HepG2 (cell line): Measurements from ENCODE around the gene NOVA2. TPM values are rescaled to one million over a fixed set of nuclear protein-coding genes. Genes with fewer than 3 reads are reported as not detected.

Source experiments
- AHDC1 ChIP-seq: sonication (generic); formaldehyde crosslinking; IDR thresholded peaks from 2 replicates; pipeline ENCODE4 v1.5.1; 2020; ENCODE audit warnings: mild to moderate bottlenecking, missing genetic modification reagents, borderline replicate concordance
- EZH2 ChIP-seq: conservative IDR thresholded peaks from 2 replicates; pipeline ENCODE4 v1.6.1; 2012; ENCODE audit warnings: mild to moderate bottlenecking, low read depth, low read length, moderate library complexity
- GZF1 ChIP-seq: sonication (generic); formaldehyde crosslinking; IDR thresholded peaks from 2 replicates; pipeline ENCODE4 v1.5.1; 2020; ENCODE audit warnings: mild to moderate bottlenecking, missing genetic modification reagents
- PPARG ChIP-seq: conservative IDR thresholded peaks from 2 replicates; pipeline ENCODE4 v1.6.1; 2016; ENCODE audit warnings: missing biosample characterization, missing genetic modification reagents
- PTBP1 ChIP-seq: fragments of 200-400 bp; formaldehyde crosslinking; IDR thresholded peaks from 2 replicates; pipeline ENCODE4 v1.6.1; 2018; ENCODE audit warnings: low read length, low read depth; ENCODE audit not compliant: poor library complexity, severe bottlenecking
- TOPORS ChIP-seq: sonication (generic); formaldehyde crosslinking; IDR thresholded peaks from 2 replicates; pipeline ENCODE4 v1.8.0; 2023; ENCODE audit warnings: mild to moderate bottlenecking, missing genetic modification reagents
- ZBTB3 ChIP-seq: sonication (generic); formaldehyde crosslinking; IDR thresholded peaks from 2 replicates; pipeline ENCODE4 v1.4.0; 2020; ENCODE audit warnings: low read depth, mild to moderate bottlenecking, moderate library complexity, missing genetic modification reagents, borderline replicate concordance
- ZNF556 ChIP-seq: sonication (generic); formaldehyde crosslinking; IDR thresholded peaks from 2 replicates; pipeline ENCODE4 v1.4.0; 2020; ENCODE audit warnings: mild to moderate bottlenecking, missing genetic modification reagents, borderline replicate concordance
- ZNF616 ChIP-seq: sonication (generic); formaldehyde crosslinking; IDR thresholded peaks from 2 replicates; pipeline ENCODE4 v1.5.0; 2020; ENCODE audit warnings: low read depth, mild to moderate bottlenecking, missing genetic modification reagents
- ZSCAN30 ChIP-seq: sonication (generic); formaldehyde crosslinking; IDR thresholded peaks from 2 replicates; pipeline ENCODE4 v1.5.0; 2020; ENCODE audit warnings: mild to moderate bottlenecking, missing genetic modification reagents
- polyA plus RNA-seq, 8 experiments: library from polyadenylated mRNA; depleted of rRNA in 3 of 8; stranded (reverse) in 7 of 8; unstranded in 1 of 8; fragments of >200 nt; fragmentation: Illumina TruSeq in 4 of 8; extraction: Trizol in 4 of 8; gene quantifications; 2 replicates each; pipeline versions ENCODE4 v1.2.1 to v1.2.3, GENCODE V29; 2011 to 2016; ENCODE audit warnings: low read depth in 4 of 8, missing spikeins in 1 of 8, mixed read lengths in 1 of 8; ENCODE audit not compliant: insufficient read depth in 1 of 8
- total RNA-seq, 5 experiments: library from RNA; depleted of rRNA; stranded (reverse); fragments of >200 nt; fragmentation: Illumina TruSeq; extraction: Trizol; gene quantifications; 2 replicates each; pipeline ENCODE4 v1.2.3, GENCODE V29; 2016; ENCODE audit warnings: low read depth in 1 of 5
- TF ChIP-seq, protein P1 (sequence below), 2 experiments: sonication (generic) in 1 of 2; formaldehyde crosslinking in 1 of 2; IDR thresholded peaks; 2 replicates each; pipeline versions ENCODE4 v1.6.1 to v1.9.0; 2014 to 2022; ENCODE audit warnings: antibody characterized with exemption in 1 of 2, borderline replicate concordance in 1 of 2, inconsistent platforms in 1 of 2, low read depth in 1 of 2, missing genetic modification reagents in 1 of 2
- TF ChIP-seq, protein P2 (sequence below): sonication (generic); formaldehyde crosslinking; IDR thresholded peaks from 2 replicates; pipeline ENCODE4 v1.4.0; 2020; ENCODE audit warnings: missing genetic modification reagents

Gene NOVA2
- total and polyA plus RNA-seq, 2 of the 13 experiments (the other 11 are each of a cell fraction or from before 2014, with no cell fraction given), result not detected

DNA sequence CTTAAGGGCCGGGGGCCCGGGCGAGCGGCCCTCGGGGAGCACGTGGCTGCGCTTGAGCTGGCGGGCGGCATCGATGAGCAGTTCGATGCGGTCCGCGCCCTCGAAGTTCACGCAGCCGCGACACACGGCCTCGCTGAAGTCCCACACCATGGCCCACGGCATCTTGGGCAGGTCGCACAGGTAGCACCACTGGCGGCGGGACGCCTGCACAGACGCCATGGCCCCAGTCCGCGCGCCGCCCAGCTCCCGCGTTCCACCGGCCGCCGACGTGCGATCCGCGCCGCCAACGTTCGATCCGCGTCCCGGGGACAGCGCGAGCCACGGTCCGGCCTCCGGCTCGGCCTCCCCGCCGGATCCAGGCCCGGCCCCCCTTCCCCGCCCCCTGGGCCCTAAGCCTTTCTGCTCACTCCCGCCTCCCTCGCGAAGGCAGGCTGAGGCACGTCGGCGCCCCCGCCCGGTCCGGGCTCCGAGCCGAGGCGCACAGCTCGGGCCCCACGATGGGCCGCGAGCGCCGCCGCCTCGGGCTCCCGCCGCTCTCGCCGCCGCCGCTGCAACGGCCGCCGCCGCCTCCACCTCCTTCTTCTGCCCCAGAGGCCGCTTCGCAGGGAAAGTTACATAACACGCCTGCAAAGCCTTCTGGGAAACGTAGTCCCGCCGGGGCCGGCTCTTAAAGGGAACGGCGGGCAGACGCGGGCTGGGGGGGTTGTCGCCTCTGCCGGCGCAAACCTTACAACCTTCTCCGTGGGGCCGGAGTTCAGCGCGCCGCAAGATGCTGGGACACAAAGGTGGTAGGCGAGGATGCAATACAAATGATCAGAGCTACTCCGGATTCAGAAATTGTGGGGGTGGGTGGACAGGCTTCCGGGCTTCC, 87.9 kb downstream of the NOVA2 start, which contains the start of gene IRF2BP1 (continued):
- TF ChIP-seq ZNF556 (no peak), EZH2 (no peak), ZNF616 (CRISPR knock-in tag) (peak; percentile 75; the same call in 1 of the 2 replicates), TOPORS (CRISPR knock-in tag) (peak; percentile 10; the same call in 1 of the 2 replicates), AHDC1 (CRISPR knock-in tag) (no peak), ZSCAN30 (CRISPR knock-in tag) (no peak), PPARG (no peak), ZBTB3 (CRISPR knock-in tag) (no peak), PTBP1 (no peak), GZF1 (CRISPR knock-in tag) (no peak)
- TF ChIP-seq, protein P1, sequence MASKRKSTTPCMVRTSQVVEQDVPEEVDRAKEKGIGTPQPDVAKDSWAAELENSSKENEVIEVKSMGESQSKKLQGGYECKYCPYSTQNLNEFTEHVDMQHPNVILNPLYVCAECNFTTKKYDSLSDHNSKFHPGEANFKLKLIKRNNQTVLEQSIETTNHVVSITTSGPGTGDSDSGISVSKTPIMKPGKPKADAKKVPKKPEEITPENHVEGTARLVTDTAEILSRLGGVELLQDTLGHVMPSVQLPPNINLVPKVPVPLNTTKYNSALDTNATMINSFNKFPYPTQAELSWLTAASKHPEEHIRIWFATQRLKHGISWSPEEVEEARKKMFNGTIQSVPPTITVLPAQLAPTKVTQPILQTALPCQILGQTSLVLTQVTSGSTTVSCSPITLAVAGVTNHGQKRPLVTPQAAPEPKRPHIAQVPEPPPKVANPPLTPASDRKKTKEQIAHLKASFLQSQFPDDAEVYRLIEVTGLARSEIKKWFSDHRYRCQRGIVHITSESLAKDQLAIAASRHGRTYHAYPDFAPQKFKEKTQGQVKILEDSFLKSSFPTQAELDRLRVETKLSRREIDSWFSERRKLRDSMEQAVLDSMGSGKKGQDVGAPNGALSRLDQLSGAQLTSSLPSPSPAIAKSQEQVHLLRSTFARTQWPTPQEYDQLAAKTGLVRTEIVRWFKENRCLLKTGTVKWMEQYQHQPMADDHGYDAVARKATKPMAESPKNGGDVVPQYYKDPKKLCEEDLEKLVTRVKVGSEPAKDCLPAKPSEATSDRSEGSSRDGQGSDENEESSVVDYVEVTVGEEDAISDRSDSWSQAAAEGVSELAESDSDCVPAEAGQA (IDR thresholded peaks at IDR 0.05; ENCODE audit: low read depth), result no peak
- TF ChIP-seq, protein P1 (CRISPR knock-in tag; IDR thresholded peaks at IDR 0.05; ENCODE audit: borderline replicate concordance), result no peak
- TF ChIP-seq, protein P2, sequence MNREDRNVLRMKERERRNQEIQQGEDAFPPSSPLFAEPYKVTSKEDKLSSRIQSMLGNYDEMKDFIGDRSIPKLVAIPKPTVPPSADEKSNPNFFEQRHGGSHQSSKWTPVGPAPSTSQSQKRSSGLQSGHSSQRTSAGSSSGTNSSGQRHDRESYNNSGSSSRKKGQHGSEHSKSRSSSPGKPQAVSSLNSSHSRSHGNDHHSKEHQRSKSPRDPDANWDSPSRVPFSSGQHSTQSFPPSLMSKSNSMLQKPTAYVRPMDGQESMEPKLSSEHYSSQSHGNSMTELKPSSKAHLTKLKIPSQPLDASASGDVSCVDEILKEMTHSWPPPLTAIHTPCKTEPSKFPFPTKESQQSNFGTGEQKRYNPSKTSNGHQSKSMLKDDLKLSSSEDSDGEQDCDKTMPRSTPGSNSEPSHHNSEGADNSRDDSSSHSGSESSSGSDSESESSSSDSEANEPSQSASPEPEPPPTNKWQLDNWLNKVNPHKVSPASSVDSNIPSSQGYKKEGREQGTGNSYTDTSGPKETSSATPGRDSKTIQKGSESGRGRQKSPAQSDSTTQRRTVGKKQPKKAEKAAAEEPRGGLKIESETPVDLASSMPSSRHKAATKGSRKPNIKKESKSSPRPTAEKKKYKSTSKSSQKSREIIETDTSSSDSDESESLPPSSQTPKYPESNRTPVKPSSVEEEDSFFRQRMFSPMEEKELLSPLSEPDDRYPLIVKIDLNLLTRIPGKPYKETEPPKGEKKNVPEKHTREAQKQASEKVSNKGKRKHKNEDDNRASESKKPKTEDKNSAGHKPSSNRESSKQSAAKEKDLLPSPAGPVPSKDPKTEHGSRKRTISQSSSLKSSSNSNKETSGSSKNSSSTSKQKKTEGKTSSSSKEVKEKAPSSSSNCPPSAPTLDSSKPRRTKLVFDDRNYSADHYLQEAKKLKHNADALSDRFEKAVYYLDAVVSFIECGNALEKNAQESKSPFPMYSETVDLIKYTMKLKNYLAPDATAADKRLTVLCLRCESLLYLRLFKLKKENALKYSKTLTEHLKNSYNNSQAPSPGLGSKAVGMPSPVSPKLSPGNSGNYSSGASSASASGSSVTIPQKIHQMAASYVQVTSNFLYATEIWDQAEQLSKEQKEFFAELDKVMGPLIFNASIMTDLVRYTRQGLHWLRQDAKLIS (CRISPR knock-in tag), result no peak
